ENCODE measurements around the gene ARID1B. TPM values are rescaled to one million over a fixed set of nuclear protein-coding genes. Genes with fewer than 3 reads are reported as not detected.

Gene ARID1B
- total RNA-seq, 1 experiment from 2014 or later: 42.8 TPM

GRCh38 chr6:157060440-157060952 is 283.3 kb downstream of the ARID1B start:
- H3K36me3 ChIP-seq (ENCODE audit: low read depth): no peaks in the 10 kb centered on the region; the same call in 1 of the 2 replicates
- no peak overlapping the region for H3K27ac ChIP-seq
- 0 out of 2 replicates have a peak, but pooled peaks cover 11% of the 10 kb centered on the region for H3K79me2 ChIP-seq (ENCODE audit: low read depth)
- H2AFZ ChIP-seq: no peak overlapping the region
- no peaks in the 10 kb centered on the region for H4K20me1 ChIP-seq (ENCODE audit: insufficient read depth)
- POLR2A ChIA-PET (ENCODE audit: unreplicated experiment): no interaction called here
- no peak overlapping the region for H3K4me2 ChIP-seq
- no peaks in the 10 kb centered on the region for H3K27me3 ChIP-seq (ENCODE audit: insufficient read depth, low read depth)
- no peak overlapping the region for H3K4me3 ChIP-seq
- CTCF ChIA-PET: no interaction called here
- peaks cover 35% of the 10 kb centered on the region for H3K4me1 ChIP-seq (replicated peaks; ENCODE audit: insufficient read depth)
- no TSS peak for BruUV-seq (replicated peaks)
- TF ChIP-seq CTCF (conservative IDR thresholded peaks at IDR 0.05): no peak
- no peak for DNase-seq
- intact Hi-C loops (cut with micrococcal nuclease; ENCODE audit: unreplicated experiment): loop anchor here (10.0 kb wide), 1 partner anchor 84 kb away; no protein-coding TSS in a partner anchor
- H3F3A ChIP-seq (ENCODE audit: insufficient read depth, low read depth): peaks cover 21% of the 10 kb centered on the region
- H3K9me2 ChIP-seq (ENCODE audit: insufficient read depth): no peaks in the 10 kb centered on the region
- no peaks in the 10 kb centered on the region for H3K9me3 ChIP-seq (ENCODE audit: insufficient read depth, low read depth)

- BruUV-seq (replicated peaks): no TSS peak
- POLR2A ChIA-PET (ENCODE audit: unreplicated experiment): interaction anchor here (0.6 kb wide), 1 partner anchor 541 kb away, joined by 3 read pairs; no protein-coding TSS in a partner anchor
- CTCF ChIA-PET: interaction anchor here (1.2 kb wide), 1 partner anchor 16 kb away, joined by 3 read pairs; no protein-coding TSS in a partner anchor
Observed at GRCh38 chr6:157061770-157062594, 284.8 kb downstream of the ARID1B start.

More at GRCh38 chr6:157061770-157062594, 284.8 kb downstream of the ARID1B start:
- no peak for TF ChIP-seq EZH2 (IDR thresholded peaks at IDR 0.05; ENCODE audit: low read depth)
- TF ChIP-seq CTCF (conservative IDR thresholded peaks at IDR 0.05): no peak
- H3K4me2 ChIP-seq: no peak overlapping the region
- 0 out of 2 replicates have a peak overlapping the region, but pooled peaks have one; percentile 41 for H3K27ac ChIP-seq
- 0 out of 2 replicates have a peak, but pooled peaks cover 3% of the 10 kb centered on the region for H3K9me3 ChIP-seq (ENCODE audit: insufficient read depth, low read depth)
- no peaks in the 10 kb centered on the region for H4K20me1 ChIP-seq (ENCODE audit: insufficient read depth)
- H3K27me3 ChIP-seq (ENCODE audit: insufficient read depth, low read depth): no peaks in the 10 kb centered on the region
- intact Hi-C loops (cut with micrococcal nuclease; ENCODE audit: unreplicated experiment): loop anchor here (10.0 kb wide), 1 partner anchor 83 kb away; no protein-coding TSS in a partner anchor
- H3K9me2 ChIP-seq (ENCODE audit: insufficient read depth): no peaks in the 10 kb centered on the region
- no peaks in the 10 kb centered on the region for H3K36me3 ChIP-seq (ENCODE audit: low read depth)
- DNase-seq: no peak
- peaks cover 21% of the 10 kb centered on the region for H3F3A ChIP-seq (ENCODE audit: insufficient read depth, low read depth)
- no peak overlapping the region for H2AFZ ChIP-seq
- no peak overlapping the region for H3K4me3 ChIP-seq
- H3K4me1 ChIP-seq (replicated peaks; ENCODE audit: insufficient read depth): peaks cover 35% of the 10 kb centered on the region
- 0 out of 2 replicates have a peak, but pooled peaks cover 18% of the 10 kb centered on the region for H3K79me2 ChIP-seq (ENCODE audit: low read depth)

All from PC-9 (cell line).